MM.1S (cell line): Measurements from ENCODE around the gene ING5.

ENCODE experiments used
- DNase-seq: peaks from one replicate; pipeline ENCODE4 v3.0.0-alpha.2; 2015
- H2AFZ ChIP-seq: fragments of 300-600 bp; sonication (generic); 2 replicates; pipeline ENCODE4 v1.6.0; 2016; ENCODE audit warnings: antibody characterized with exemption, low read length
- H3F3A ChIP-seq: fragments of 300-600 bp; sonication (generic); 2 replicates; pipeline ENCODE4 v1.6.1; 2016; ENCODE audit warnings: mild to moderate bottlenecking, antibody characterized with exemption, low read length, moderate library complexity, mixed read lengths; ENCODE audit not compliant: insufficient read depth
- H3K27ac ChIP-seq: fragments of 300-600 bp; sonication (generic); 2 replicates; pipeline ENCODE4 v1.5.1; 2016; ENCODE audit warnings: mild to moderate bottlenecking, low read length
- H3K27me3 ChIP-seq: fragments of 300-600 bp; sonication (generic); replicated peaks from 2 replicates; pipeline ENCODE4 v1.6.0; 2016; ENCODE audit warnings: low read length; ENCODE audit not compliant: insufficient read depth
- H3K36me3 ChIP-seq: fragments of 300-600 bp; sonication (generic); replicated peaks from 2 replicates; pipeline ENCODE4 v1.6.1; 2016; ENCODE audit warnings: mild to moderate bottlenecking, low read length, mixed read lengths; ENCODE audit not compliant: insufficient read depth
- H3K4me1 ChIP-seq: fragments of 300-600 bp; sonication (generic); 2 replicates; pipeline ENCODE4 v1.6.1; 2016; ENCODE audit warnings: low read length, mixed read lengths
- H3K4me2 ChIP-seq: fragments of 300-600 bp; sonication (generic); 2 replicates; pipeline ENCODE4 v1.6.0; 2016; ENCODE audit warnings: low read depth, low read length
- H3K4me3 ChIP-seq: fragments of 300-600 bp; sonication (generic); 2 replicates; pipeline ENCODE4 v1.5.1; 2016; ENCODE audit warnings: low read length, mixed read lengths
- H3K79me2 ChIP-seq: fragments of 300-600 bp; sonication (generic); 2 replicates; pipeline ENCODE4 v1.6.1; 2016; ENCODE audit warnings: mixed run types, low read length, mixed read lengths
- H3K9ac ChIP-seq: fragments of 300-600 bp; sonication (generic); 2 replicates; pipeline ENCODE4 v1.6.1; 2016; ENCODE audit warnings: low read length, mixed read lengths
- H3K9me2 ChIP-seq: fragments of 300-600 bp; sonication (generic); replicated peaks from 2 replicates; pipeline ENCODE4 v1.6.1; 2016; ENCODE audit warnings: mild to moderate bottlenecking, low read length, mixed read lengths; ENCODE audit not compliant: insufficient read depth
- H3K9me3 ChIP-seq: fragments of 300-600 bp; sonication (generic); replicated peaks from 2 replicates; pipeline ENCODE4 v1.6.1; 2016; ENCODE audit warnings: mild to moderate bottlenecking, low read length, mixed read lengths; ENCODE audit not compliant: insufficient read depth
- H4K20me1 ChIP-seq: fragments of 300-600 bp; sonication (generic); 2 replicates; pipeline ENCODE4 v1.6.1; 2016; ENCODE audit warnings: mild to moderate bottlenecking, low read length, moderate library complexity, mixed read lengths; ENCODE audit not compliant: insufficient read depth
- EZH2 ChIP-seq: fragments of 300-600 bp; sonication (generic); optimal IDR thresholded peaks from 2 replicates; pipeline ENCODE3; 2017; ENCODE audit warnings: low read depth, mild to moderate bottlenecking, antibody characterized with exemption, low read length, mixed read lengths
- EZH2phosphoT487 ChIP-seq: fragments of 300-600 bp; sonication (generic); IDR thresholded peaks from 2 replicates; pipeline ENCODE4 v1.6.1; 2018; ENCODE audit warnings: antibody characterized with exemption, low read length
- TF ChIP-seq, protein P1 (sequence below): fragments of 300-600 bp; sonication (generic); IDR thresholded peaks from 2 replicates; pipeline ENCODE4 v1.5.1; 2016; ENCODE audit warnings: antibody characterized with exemption, low read length, mixed read lengths

The ING5 gene

DNA sequence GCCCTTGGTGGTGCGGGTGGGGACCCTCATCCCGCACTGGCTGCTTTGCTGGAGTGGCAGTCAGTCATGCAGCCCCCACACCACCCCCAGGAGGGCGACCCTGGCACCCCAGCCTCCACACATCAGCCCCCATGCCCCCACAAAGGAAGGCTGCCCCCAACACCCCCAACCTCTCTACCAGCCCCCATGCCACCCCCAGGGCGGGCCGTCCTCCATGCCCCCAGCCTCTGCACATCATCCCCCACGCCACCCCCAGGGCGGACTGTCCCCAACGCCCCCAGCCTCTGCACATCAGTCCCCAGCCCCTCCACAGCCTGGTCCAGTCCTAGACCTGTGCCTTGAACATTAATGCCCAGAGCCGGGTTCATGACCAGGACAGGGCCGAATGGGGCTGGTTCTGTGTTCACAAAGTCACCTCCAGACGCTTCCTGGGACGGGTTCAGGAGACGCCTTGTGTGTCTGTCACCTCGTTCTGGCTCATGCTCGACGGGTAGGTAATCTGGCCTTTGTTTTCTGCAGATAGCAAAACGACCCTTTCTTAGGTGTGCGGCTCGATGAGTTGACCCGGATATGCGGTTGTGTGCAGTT lies 50.9 kb downstream of the ING5 start:
- H3K27ac ChIP-seq, result no peak overlapping the region
- H4K20me1 ChIP-seq, result no peaks in the 10 kb centered on the region
- no peaks in the 10 kb centered on the region for H3K79me2 ChIP-seq
- H2AFZ ChIP-seq, result no peak overlapping the region
- no peaks in the 10 kb centered on the region for H3K9me3 ChIP-seq
- H3K27me3 ChIP-seq, result no peaks in the 10 kb centered on the region
- H3K4me2 ChIP-seq, result no peak overlapping the region
- no peaks in the 10 kb centered on the region for H3F3A ChIP-seq
- no peaks in the 10 kb centered on the region for H3K4me1 ChIP-seq
- H3K36me3 ChIP-seq, result no peaks in the 10 kb centered on the region
- no peaks in the 10 kb centered on the region for H3K9me2 ChIP-seq
- DNase-seq, result no peak
- H3K9ac ChIP-seq, result no peak overlapping the region
- no peak overlapping the region for H3K4me3 ChIP-seq
- TF ChIP-seq, protein P1, sequence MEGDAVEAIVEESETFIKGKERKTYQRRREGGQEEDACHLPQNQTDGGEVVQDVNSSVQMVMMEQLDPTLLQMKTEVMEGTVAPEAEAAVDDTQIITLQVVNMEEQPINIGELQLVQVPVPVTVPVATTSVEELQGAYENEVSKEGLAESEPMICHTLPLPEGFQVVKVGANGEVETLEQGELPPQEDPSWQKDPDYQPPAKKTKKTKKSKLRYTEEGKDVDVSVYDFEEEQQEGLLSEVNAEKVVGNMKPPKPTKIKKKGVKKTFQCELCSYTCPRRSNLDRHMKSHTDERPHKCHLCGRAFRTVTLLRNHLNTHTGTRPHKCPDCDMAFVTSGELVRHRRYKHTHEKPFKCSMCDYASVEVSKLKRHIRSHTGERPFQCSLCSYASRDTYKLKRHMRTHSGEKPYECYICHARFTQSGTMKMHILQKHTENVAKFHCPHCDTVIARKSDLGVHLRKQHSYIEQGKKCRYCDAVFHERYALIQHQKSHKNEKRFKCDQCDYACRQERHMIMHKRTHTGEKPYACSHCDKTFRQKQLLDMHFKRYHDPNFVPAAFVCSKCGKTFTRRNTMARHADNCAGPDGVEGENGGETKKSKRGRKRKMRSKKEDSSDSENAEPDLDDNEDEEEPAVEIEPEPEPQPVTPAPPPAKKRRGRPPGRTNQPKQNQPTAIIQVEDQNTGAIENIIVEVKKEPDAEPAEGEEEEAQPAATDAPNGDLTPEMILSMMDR, result no peak
- TF ChIP-seq EZH2phosphoT487 (no peak), EZH2 (no peak)

DNA sequence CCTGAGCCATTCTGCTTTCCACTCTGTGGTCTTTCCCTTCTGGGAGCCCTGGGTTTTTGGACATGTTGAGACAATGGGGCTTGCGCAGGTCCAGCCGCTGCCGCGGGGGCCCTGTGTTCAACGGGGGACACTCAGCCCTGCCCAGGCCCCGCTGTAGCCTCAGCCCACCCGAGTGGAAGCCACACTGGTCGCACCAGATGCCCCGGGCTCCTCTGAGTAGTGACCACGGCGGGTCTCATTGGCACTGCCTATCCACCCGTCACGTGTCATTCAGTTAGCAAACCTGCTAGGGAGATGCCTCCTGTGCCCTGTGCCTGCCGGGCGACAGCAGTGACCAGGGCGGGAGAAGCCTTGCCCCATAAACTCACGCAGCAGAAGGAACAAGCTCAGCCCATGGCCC lies 51.7 kb downstream of the ING5 start:
- no peak overlapping the region for H3K4me3 ChIP-seq
- TF ChIP-seq, protein P1, result no peak
- TF ChIP-seq EZH2 (no peak), EZH2phosphoT487 (no peak)
- no peak overlapping the region for H3K9ac ChIP-seq
- H3K79me2 ChIP-seq, result no peaks in the 10 kb centered on the region
- H4K20me1 ChIP-seq, result no peaks in the 10 kb centered on the region
- DNase-seq, result no peak
- no peaks in the 10 kb centered on the region for H3K27me3 ChIP-seq
- no peaks in the 10 kb centered on the region for H3K9me2 ChIP-seq
- H3F3A ChIP-seq, result no peaks in the 10 kb centered on the region
- no peaks in the 10 kb centered on the region for H3K36me3 ChIP-seq
- no peaks in the 10 kb centered on the region for H3K9me3 ChIP-seq
- H3K4me1 ChIP-seq, result no peaks in the 10 kb centered on the region
- H2AFZ ChIP-seq, result no peak overlapping the region
- no peak overlapping the region for H3K27ac ChIP-seq
- H3K4me2 ChIP-seq, result no peak overlapping the region

DNA sequence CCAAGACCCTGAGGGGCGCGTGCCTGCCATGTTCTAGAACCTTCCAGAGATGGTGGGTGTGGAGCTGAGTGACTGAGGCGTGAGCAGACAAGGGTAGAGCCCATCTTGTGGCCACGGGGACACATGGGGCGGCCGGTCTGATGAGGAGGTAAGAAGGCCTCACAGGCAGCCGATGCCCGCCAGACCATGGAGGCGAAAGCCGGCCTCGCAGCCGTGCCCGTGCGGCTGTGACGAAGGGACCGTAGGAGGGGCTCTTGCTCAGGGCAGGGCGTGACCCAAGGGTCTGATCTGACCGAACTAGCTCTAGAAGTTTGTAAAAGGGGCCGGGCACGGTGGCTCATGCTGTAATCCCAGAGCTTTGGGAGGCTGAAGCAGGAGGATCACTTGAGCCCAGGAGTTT lies 52.2 kb downstream of the ING5 start:
- Histone ChIP-seq H4K20me1 (no peaks in the 10 kb centered on the region), H3K79me2 (no peaks in the 10 kb centered on the region), H3K9ac (no peak overlapping the region), H3K4me1 (no peaks in the 10 kb centered on the region), H3K4me2 (no peak overlapping the region), H3K27me3 (no peaks in the 10 kb centered on the region), H3K4me3 (no peak overlapping the region), H3K36me3 (no peaks in the 10 kb centered on the region), H3K9me2 (no peaks in the 10 kb centered on the region), H2AFZ (no peak overlapping the region), H3K27ac (no peak overlapping the region), H3F3A (no peaks in the 10 kb centered on the region), H3K9me3 (no peaks in the 10 kb centered on the region)
- TF ChIP-seq EZH2, result no peak
- no peak for TF ChIP-seq EZH2phosphoT487
- TF ChIP-seq, protein P1, result no peak
- no peak for DNase-seq
